Muscle layer of colon (tissue), 2 donors: ENCODE results near the gene CREBRF.
"Not testable (repeated sequence)": the region's sequence is repeated elsewhere in the genome, so short reads cannot be mapped to it uniquely, and the experiment has no call there.

Source experiments
- H3K27ac ChIP-seq: one replicate; pipeline ENCODE4 v1.7.0; 2013; ENCODE audit warnings: low read depth, mild to moderate bottlenecking, low read length, moderate library complexity
- H3K27me3 ChIP-seq, 2 donors: one replicate each; pipeline ENCODE4 v1.7.0; 2013; ENCODE audit warnings: low read length in 2 of 2, mild to moderate bottlenecking in 2 of 2; ENCODE audit not compliant: insufficient read depth in 2 of 2, control insufficient read depth in 1 of 2
- H3K36me3 ChIP-seq: one replicate; pipeline ENCODE4 v1.7.0; 2013; ENCODE audit warnings: mild to moderate bottlenecking, low read length; ENCODE audit not compliant: insufficient read depth
- H3K4me1 ChIP-seq: one replicate; pipeline ENCODE4 v1.7.0; 2013; ENCODE audit warnings: mild to moderate bottlenecking, low read length; ENCODE audit not compliant: insufficient read depth
- H3K4me3 ChIP-seq, 2 donors: one replicate each; pipeline ENCODE4 v1.7.0; 2013; ENCODE audit warnings: low read length in 2 of 2, low read depth in 1 of 2, mild to moderate bottlenecking in 1 of 2, moderate library complexity in 1 of 2
- H3K9ac ChIP-seq: one replicate; pipeline ENCODE4 v1.7.0; 2013; ENCODE audit warnings: low read length
- H3K9me3 ChIP-seq: one replicate; pipeline ENCODE4 v1.7.0; 2013; ENCODE audit warnings: mild to moderate bottlenecking, low read length
- donor health status: abdominal sarcoma.
- donor health status: Adenocarcinoma of cecum.

CREBRF gene

DNA sequence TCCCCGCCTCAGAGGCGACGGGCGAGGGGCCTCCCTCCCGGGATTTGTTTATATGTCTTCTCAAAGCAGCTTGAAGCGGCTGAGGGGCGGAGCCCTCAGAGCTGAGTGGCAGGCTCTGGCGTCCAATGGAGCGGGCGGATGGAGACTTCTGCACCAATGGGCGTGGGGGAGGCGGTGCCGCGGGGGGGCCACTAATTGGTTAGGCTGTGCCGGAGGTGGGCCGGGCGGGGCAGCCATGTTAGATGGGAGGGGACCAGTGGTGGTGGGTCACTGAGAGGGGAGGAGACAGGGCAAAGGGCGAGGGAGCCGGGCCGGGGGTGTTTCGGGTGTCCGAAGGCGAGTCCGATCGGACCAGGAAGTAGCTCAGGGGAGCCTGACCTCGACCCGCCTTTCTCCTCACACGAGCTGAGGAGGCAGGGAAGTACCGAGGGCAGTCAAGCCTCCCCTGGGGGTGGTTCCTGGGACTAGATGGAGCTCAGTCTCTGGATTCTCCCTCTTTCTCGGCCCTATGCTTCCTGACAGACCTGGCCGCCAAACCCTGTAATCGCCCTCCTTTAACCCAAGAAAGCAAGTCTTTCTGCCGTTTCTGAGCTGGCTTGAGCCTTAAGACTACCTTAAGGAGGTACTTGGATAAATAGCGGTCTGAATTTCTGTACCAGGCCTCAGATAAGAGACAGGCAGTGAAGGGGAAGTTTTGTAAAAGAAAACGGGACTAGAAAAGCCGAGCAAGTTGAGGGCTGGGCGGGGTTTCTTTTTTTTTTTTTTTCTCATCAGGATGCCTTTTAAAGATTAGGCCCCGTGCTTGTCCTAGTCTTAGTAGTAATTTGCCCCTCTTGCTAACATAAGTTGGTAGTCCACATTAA, 1.1 kb downstream of the CREBRF start:
- Histone ChIP-seq H3K27me3 (no peaks in the 10 kb centered on the region), H3K27ac (peak overlapping the region; percentile 94), H3K4me3 (peak overlapping the region; percentile 90 to 97), H3K36me3 (peaks cover 4% of the 10 kb centered on the region), H3K9ac (peak overlapping the region; percentile 59), H3K4me1 (peaks cover 27% of the 10 kb centered on the region), H3K9me3 (no peaks in the 10 kb centered on the region)

DNA sequence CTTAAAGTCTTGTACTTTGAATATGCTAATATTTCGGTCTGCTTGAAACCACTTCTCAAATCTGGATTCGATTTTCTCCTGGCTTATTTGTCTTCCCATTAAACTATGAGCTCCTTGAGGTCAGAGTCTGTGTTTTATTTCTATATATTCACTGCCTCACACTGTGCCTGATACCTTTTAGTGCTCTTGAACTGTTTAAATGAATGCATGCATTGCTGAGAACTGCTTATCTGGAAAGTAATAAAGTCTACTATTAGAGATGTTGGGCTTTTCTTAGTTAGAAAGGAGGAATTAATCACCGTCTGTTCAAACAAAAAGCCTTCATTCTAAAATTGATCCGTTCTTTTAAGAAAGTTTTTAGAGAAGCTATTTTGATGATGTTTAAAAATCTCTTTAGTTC, 6.0 kb downstream of the CREBRF start:
- H3K4me3 ChIP-seq = no peak overlapping the region
- no peak overlapping the region for H3K9ac ChIP-seq
- peaks cover 4% of the 10 kb centered on the region for H3K36me3 ChIP-seq
- no peaks in the 10 kb centered on the region for H3K9me3 ChIP-seq
- H3K27ac ChIP-seq = no peak overlapping the region
- peaks cover 27% of the 10 kb centered on the region for H3K4me1 ChIP-seq
- H3K27me3 ChIP-seq = no peaks in the 10 kb centered on the region

DNA sequence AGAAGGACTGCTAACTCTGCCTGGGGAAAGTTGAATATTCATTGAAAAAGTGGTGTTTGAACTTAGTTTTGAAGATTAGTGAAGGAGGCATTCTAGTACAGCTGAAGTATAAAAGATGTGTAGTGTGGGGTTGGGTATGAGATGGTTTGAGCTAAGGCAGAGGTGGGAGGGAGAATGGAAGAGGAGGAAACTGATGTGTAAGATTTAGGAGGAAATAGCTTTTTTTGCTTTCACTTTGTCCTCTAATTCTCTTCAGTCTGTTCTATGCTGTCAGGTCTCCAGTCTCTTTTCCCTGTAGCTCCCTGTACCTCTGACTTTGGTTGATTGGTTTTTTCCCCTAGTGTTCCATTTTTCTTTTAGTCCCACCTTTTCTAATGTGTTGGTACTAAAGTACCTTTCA, 9.0 kb downstream of the CREBRF start:
- H3K9ac ChIP-seq = no peak overlapping the region
- H3K36me3 ChIP-seq = peaks cover 4% of the 10 kb centered on the region
- H3K9me3 ChIP-seq = no peaks in the 10 kb centered on the region
- peaks cover 14% of the 10 kb centered on the region for H3K4me1 ChIP-seq
- H3K27me3 ChIP-seq = no peaks in the 10 kb centered on the region
- no peak overlapping the region for H3K4me3 ChIP-seq
- H3K27ac ChIP-seq = no peak overlapping the region

DNA sequence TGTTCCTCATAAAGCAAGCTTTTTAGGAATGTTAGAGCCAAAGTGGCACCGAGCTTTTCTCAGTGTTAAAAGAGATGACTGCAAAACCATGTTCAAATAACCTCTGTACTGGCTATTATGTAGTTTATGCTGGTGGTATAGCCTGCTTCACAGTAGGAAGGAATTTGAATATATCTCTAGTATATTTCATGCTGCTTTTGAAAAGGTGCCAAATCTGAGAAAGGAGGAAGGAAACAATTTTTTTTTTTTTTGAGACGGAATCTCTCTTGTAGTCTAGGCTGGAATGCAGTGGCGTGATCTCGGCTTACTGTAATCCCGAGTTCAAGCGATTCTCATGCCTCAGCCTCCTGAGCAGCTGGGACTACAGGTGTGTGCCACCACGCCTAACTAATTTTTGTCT, 13.5 kb downstream of the CREBRF start:
- peaks cover 14% of the 10 kb centered on the region for H3K4me1 ChIP-seq
- no peak overlapping the region for H3K4me3 ChIP-seq
- no peaks in the 10 kb centered on the region for H3K27me3 ChIP-seq
- H3K27ac ChIP-seq = peak overlapping the region; percentile 14
- no peaks in the 10 kb centered on the region for H3K36me3 ChIP-seq
- H3K9ac ChIP-seq = no peak overlapping the region
- no peaks in the 10 kb centered on the region for H3K9me3 ChIP-seq

DNA sequence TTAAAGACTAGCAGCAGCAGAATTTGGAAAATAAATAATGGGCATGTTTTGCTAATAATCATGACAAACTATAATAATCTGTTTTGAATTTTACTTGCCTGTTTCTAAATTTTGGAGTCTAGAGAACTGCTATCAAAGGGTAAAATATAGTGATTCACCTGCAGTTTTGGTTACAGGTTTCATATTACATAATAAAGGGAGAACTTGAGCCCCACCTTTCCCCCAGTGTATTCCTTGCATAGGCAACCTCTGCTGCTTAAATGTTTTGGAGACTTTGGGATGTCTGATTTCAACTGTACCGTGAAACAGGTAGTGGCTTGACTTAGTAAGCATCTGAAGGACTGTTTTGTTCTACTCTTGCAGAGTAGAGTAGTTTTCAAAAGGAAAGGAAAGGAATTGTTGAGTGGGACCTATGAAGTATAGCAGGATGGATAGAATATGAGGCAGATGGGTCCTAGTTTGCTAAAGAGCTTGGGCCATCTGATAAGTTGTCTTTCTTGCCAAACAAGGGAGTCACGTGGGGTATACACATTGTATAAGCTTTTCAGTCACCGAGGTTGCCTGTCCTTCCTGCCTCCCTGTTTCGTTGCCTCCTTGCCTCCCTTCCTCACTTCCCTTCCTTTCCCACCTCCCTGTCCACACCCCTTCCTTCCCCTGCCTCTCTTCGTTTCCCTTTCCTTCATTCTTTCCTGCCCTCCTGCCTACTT, 19.1 kb downstream of the CREBRF start:
- no peak overlapping the region for H3K9ac ChIP-seq
- H3K27ac ChIP-seq = no peak overlapping the region
- H3K36me3 ChIP-seq = no peaks in the 10 kb centered on the region
- no peaks in the 10 kb centered on the region for H3K27me3 ChIP-seq
- H3K9me3 ChIP-seq = no peaks in the 10 kb centered on the region
- peaks cover 7% of the 10 kb centered on the region for H3K4me1 ChIP-seq
- H3K4me3 ChIP-seq = no peak overlapping the region

DNA sequence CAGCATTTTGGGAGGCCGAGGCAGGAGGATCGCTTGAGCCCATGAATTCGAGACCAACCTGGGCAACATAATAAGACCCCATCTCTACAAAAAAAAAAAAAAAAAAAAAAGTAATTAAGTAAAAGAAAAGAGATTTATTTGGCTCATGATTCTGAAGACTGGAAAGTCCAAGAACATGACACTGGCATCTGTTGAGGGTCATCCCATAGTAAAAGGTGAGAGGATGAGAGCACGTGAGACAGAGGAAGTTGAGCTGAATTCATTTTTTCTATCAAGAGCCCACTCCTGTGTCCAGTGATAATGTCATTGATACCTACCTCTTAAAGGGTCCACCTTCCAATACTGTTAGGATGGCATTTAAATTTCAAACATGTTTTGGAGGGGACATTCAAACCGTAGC, 19.8 kb downstream of the CREBRF start:
- no peak overlapping the region for H3K9ac ChIP-seq
- no peak overlapping the region for H3K27ac ChIP-seq
- peaks cover 7% of the 10 kb centered on the region for H3K4me1 ChIP-seq
- peaks cover 4% of the 10 kb centered on the region for H3K36me3 ChIP-seq
- no peaks in the 10 kb centered on the region for H3K27me3 ChIP-seq
- no peaks in the 10 kb centered on the region for H3K9me3 ChIP-seq
- H3K4me3 ChIP-seq = no peak overlapping the region

DNA sequence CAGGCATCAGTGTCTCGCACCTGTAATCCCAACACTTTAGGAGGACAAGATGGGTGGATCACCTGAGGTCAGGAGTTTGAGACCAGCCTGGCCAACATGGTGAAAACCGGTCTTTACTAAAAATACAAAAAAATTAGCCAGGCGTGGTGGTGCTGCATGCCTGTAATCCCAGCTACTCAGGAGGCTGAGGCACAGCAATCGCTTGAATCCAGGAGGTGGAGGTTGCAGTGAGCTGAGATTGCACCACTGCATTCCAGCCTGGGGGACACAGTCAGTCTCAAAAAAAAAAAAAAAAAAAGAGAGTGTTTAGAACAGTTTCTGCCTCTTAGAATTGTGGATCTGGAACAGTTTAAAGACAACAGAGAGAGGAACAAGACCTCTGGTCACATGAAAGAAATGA, 20.3 kb downstream of the CREBRF start:
- H3K36me3 ChIP-seq, H3K27ac ChIP-seq, H3K9ac ChIP-seq, H3K4me3 ChIP-seq, H3K9me3 ChIP-seq, H3K27me3 ChIP-seq, H3K4me1 ChIP-seq: not testable (repeated sequence)

DNA sequence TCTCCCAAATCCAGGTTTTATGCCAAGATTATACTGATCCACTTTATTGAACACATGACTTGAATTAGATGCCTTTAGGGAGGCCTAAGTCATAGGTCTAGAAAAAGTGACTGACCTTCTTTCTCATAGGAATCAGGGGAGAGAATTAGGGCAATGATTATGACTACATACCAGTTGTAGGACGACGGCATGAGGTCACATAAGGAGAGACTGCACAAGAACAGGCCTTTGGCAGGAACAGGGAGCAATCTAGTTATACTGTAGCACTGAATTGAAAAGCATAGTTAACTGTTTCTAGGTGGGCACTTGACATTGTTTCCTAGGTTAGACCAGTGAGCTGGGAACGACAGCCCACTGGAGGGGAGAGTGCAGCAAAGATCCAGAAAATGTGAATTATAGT, 22.7 kb downstream of the CREBRF start:
- H3K9ac ChIP-seq = no peak overlapping the region
- no peak overlapping the region for H3K4me3 ChIP-seq
- H3K9me3 ChIP-seq = no peaks in the 10 kb centered on the region

DNA sequence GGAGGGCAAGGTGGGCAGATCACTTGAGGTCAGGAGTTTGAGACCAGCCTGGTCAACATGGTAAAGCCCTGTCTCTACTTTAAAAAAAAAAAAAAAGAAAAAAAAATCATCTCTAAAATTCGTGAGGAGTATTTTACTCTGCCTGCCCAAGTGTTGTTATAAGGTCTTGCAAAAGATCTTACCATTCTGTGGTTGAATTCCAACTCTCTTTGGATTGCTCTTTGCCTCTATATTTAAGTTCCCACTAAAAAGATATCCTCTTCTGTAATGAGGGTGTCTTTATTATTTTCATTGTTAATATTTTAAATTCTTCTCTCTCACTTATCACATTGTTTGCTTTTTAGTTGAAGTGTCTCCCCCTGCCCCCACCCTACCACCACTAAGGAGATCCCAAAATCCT, 33.4 kb downstream of the CREBRF start:
- H3K9ac ChIP-seq = no peak overlapping the region
- no peaks in the 10 kb centered on the region for H3K27me3 ChIP-seq
- peaks cover 12% of the 10 kb centered on the region for H3K36me3 ChIP-seq
- peaks cover 20% of the 10 kb centered on the region for H3K4me1 ChIP-seq
- H3K4me3 ChIP-seq = no peak overlapping the region
- H3K27ac ChIP-seq = no peak overlapping the region
- no peaks in the 10 kb centered on the region for H3K9me3 ChIP-seq

More for the DNA sequence above, 22.7 kb downstream of the CREBRF start:
- no peak overlapping the region for H3K27ac ChIP-seq
- peaks cover 12% of the 10 kb centered on the region for H3K36me3 ChIP-seq
- no peaks in the 10 kb centered on the region for H3K27me3 ChIP-seq
- H3K4me1 ChIP-seq = no peaks in the 10 kb centered on the region

DNA sequence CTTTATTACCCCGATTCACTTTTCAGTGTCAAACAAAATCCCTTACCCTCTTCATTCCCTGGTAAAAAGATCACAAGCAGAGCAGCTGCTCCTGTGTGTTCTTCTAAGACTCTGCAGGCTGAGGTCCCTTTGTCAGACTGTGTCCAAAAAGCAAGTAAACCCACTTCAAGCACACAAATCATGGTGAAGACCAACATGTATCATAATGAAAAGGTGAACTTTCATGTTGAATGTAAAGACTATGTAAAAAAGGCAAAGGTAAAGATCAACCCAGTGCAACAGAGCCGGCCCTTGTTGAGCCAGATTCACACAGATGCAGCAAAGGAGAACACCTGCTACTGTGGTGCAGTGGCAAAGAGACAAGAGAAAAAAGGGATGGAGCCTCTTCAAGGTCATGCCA, 34.5 kb downstream of the CREBRF start:
- H3K36me3 ChIP-seq = peaks cover 12% of the 10 kb centered on the region

DNA sequence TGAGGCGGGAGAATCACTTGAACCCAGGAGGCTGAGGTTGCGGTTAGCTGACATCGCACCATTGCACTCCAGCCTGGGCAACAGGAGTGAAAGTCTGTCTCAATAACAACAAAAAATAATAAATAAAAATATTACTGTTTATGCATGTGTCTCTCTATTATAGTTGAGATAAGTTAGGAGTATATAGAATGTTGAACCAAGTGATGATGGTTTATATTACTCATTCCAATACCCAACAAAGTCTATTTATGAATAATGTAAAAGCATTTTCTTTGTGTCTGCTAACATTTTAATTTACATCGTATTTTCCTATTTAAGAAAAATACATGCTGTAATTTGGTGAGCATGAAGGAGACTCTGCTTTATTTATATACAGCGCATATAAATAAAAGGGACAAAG, 35.8 kb downstream of the CREBRF start:
- H3K9me3 ChIP-seq = no peaks in the 10 kb centered on the region
- H3K27me3 ChIP-seq = no peaks in the 10 kb centered on the region
- peaks cover 27% of the 10 kb centered on the region for H3K4me1 ChIP-seq
- no peak overlapping the region for H3K9ac ChIP-seq
- peaks cover 12% of the 10 kb centered on the region for H3K36me3 ChIP-seq
- H3K4me3 ChIP-seq = no peak overlapping the region
- H3K27ac ChIP-seq = no peak overlapping the region

More for the DNA sequence above, 34.5 kb downstream of the CREBRF start:
- Histone ChIP-seq H3K27ac (no peak overlapping the region), H3K9ac (no peak overlapping the region), H3K9me3 (no peaks in the 10 kb centered on the region), H3K4me3 (no peak overlapping the region), H3K27me3 (no peaks in the 10 kb centered on the region), H3K4me1 (peaks cover 22% of the 10 kb centered on the region)
